Measurements from ENCODE around the gene CBY3. TPM values are rescaled to one million over a fixed set of nuclear protein-coding genes. Genes with fewer than 3 reads are reported as not detected.

CBY3 gene
- total and polyA plus RNA-seq, 2 of the 13 experiments (the other 11 are each of a cell fraction or from before 2014, with no cell fraction given), result not detected

- peak; percentile 92 for TF ChIP-seq ZNF704 (CRISPR knock-in tag; IDR thresholded peaks at IDR 0.05; ENCODE audit: borderline replicate concordance)
- TF ChIP-seq ZNF414 (CRISPR knock-in tag; IDR thresholded peaks at IDR 0.05), result peak; percentile 95
- no peak for TF ChIP-seq PBX3 (CRISPR knock-in tag; IDR thresholded peaks at IDR 0.05; ENCODE audit: borderline replicate concordance)
- peak; percentile 93 for TF ChIP-seq POGK (CRISPR knock-in tag; conservative IDR thresholded peaks at IDR 0.05)
- peak; percentile 88; the same call in 1 of the 2 replicates for TF ChIP-seq ZNF598 (CRISPR knock-in tag; IDR thresholded peaks at IDR 0.05; ENCODE audit: borderline replicate concordance)
- TF ChIP-seq JUND (CRISPR knock-in tag; IDR thresholded peaks at IDR 0.05), result peak; percentile 75
- peak; percentile 91; the same call in 1 of the 2 replicates for TF ChIP-seq ZNF232 (CRISPR knock-in tag; IDR thresholded peaks at IDR 0.05; ENCODE audit: borderline replicate concordance)
- no peak for TF ChIP-seq PRPF4 (IDR thresholded peaks at IDR 0.05; ENCODE audit: low read depth, low read length, poor library complexity, severe bottlenecking)
- TF ChIP-seq ZNF577 (CRISPR knock-in tag; IDR thresholded peaks at IDR 0.05; ENCODE audit: borderline replicate concordance, low read depth), result no peak
- 0 out of 2 replicates have a peak, but pooled peaks have one; percentile 62 for TF ChIP-seq RELA (CRISPR knock-in tag; IDR thresholded peaks at IDR 0.05)
- no peak for TF ChIP-seq PLSCR1 (CRISPR knock-in tag; IDR thresholded peaks at IDR 0.05; ENCODE audit: borderline replicate concordance)
- no peak for TF ChIP-seq ARNT (IDR thresholded peaks at IDR 0.05)
- no peak for TF ChIP-seq BCLAF1 (IDR thresholded peaks at IDR 0.05)
- 0 out of 2 replicates have a peak, but pooled peaks have one; percentile 57 for TF ChIP-seq ZNF841 (CRISPR knock-in tag; IDR thresholded peaks at IDR 0.05; ENCODE audit: borderline replicate concordance)
- peak; percentile 94; the same call in 1 of the 2 replicates for TF ChIP-seq TAF1 (CRISPR knock-in tag; IDR thresholded peaks at IDR 0.05)
- TF ChIP-seq ZSCAN30 (CRISPR knock-in tag; IDR thresholded peaks at IDR 0.05), result no peak
- TF ChIP-seq ZNF235 (CRISPR knock-in tag; IDR thresholded peaks at IDR 0.05; ENCODE audit: borderline replicate concordance), result peak; percentile 46; the same call in 1 of the 2 replicates
- TF ChIP-seq ZNF264 (CRISPR knock-in tag; IDR thresholded peaks at IDR 0.05), result 0 out of 2 replicates have a peak, but pooled peaks have one; percentile 67
- TF ChIP-seq TRIM24 (CRISPR knock-in tag; IDR thresholded peaks at IDR 0.05), result no peak; the same call in 1 of the 2 replicates
- TF ChIP-seq ZNF776 (CRISPR knock-in tag; IDR thresholded peaks at IDR 0.05), result peak; percentile 21; the same call in 1 of the 2 replicates
Measured at GRCh38 chr5:179678223-179679013, 2.4 kb downstream of the CBY3 start (continued).

All from HepG2 (cell line).